RWPE2 (cell line): ENCODE data around the gene GOT1.

Experiments used
- ATAC-seq: fragments of 200-7000 bp; cut with Tn5 transposase; 3 replicates; pipeline ENCODE4 v1.9.1; 2021; ENCODE audit warnings: low read depth
- DNase-seq: peaks from one replicate; pipeline ENCODE4 v3.0.0-alpha.2; 2020; ENCODE audit warnings: low spot score
- H3K27ac ChIP-seq: fragments of 450-650 bp; 2 replicates; pipeline ENCODE4 v1.5.1; 2017; ENCODE audit warnings: mild to moderate bottlenecking; ENCODE audit not compliant: poor library complexity, severe bottlenecking
- H3K27me3 ChIP-seq: fragments of 250-450 bp; sonication (Bioruptor Pico); 2 replicates; pipeline ENCODE4 v1.5.1; 2021; ENCODE audit warnings: mild to moderate bottlenecking, moderate library complexity; ENCODE audit not compliant: insufficient read depth, poor library complexity, severe bottlenecking
- H3K36me3 ChIP-seq: fragments of 250-450 bp; sonication (Bioruptor Pico); 2 replicates; pipeline ENCODE4 v1.5.1; 2020; ENCODE audit warnings: low read depth, mild to moderate bottlenecking, moderate library complexity
- H3K4me1 ChIP-seq: fragments of 250-450 bp; sonication (Bioruptor Pico); 2 replicates; pipeline ENCODE4 v1.5.1; 2021; ENCODE audit warnings: mild to moderate bottlenecking, moderate library complexity; ENCODE audit not compliant: insufficient read depth, poor library complexity, severe bottlenecking
- H3K4me3 ChIP-seq: fragments of 250-450 bp; sonication (Bioruptor Pico); 2 replicates; pipeline ENCODE4 v1.5.1; 2021; ENCODE audit warnings: mild to moderate bottlenecking, moderate library complexity; ENCODE audit not compliant: severe bottlenecking
- H3K9me3 ChIP-seq: fragments of 250-450 bp; sonication (Bioruptor Pico); 2 replicates; pipeline ENCODE4 v1.5.1; 2021; ENCODE audit warnings: mild to moderate bottlenecking, moderate library complexity; ENCODE audit not compliant: severe bottlenecking
- TF ChIP-seq, protein P1 (sequence below): fragments of 450-650 bp; IDR thresholded peaks from one replicate; pipeline ENCODE4 v1.5.1; 2017; ENCODE audit warnings: mild to moderate bottlenecking, moderate library complexity; ENCODE audit not compliant: poor library complexity, severe bottlenecking

GOT1 gene

DNA sequence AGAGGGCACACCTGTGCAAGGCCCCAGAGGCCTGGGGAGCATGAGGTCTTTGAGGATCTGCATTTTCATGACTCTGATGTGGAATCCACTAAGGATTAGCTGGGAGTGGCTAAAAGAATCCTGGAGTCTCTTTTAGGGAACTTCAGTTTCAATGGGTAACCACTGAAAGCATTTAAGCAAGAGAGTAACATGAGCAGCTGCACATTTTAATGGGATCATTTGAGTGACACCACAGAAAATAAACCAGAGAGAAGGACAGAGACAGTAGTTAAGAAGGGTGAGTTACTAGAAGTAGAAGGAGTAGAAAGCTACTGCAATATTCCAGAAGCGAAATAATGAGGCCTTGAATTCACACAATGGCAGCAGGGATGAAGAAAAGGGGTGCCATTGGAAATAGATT is 5.2 kb downstream of the GOT1 start:
- TF ChIP-seq, protein P1, sequence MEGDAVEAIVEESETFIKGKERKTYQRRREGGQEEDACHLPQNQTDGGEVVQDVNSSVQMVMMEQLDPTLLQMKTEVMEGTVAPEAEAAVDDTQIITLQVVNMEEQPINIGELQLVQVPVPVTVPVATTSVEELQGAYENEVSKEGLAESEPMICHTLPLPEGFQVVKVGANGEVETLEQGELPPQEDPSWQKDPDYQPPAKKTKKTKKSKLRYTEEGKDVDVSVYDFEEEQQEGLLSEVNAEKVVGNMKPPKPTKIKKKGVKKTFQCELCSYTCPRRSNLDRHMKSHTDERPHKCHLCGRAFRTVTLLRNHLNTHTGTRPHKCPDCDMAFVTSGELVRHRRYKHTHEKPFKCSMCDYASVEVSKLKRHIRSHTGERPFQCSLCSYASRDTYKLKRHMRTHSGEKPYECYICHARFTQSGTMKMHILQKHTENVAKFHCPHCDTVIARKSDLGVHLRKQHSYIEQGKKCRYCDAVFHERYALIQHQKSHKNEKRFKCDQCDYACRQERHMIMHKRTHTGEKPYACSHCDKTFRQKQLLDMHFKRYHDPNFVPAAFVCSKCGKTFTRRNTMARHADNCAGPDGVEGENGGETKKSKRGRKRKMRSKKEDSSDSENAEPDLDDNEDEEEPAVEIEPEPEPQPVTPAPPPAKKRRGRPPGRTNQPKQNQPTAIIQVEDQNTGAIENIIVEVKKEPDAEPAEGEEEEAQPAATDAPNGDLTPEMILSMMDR, result no peak
- ATAC-seq, result no peak
- no peak overlapping the region for H3K4me3 ChIP-seq
- peaks cover 61% of the 10 kb centered on the region for H3K36me3 ChIP-seq
- no peaks in the 10 kb centered on the region for H3K27me3 ChIP-seq
- no peak overlapping the region for H3K27ac ChIP-seq
- H3K4me1 ChIP-seq, result no peaks in the 10 kb centered on the region
- no peak for DNase-seq
- H3K9me3 ChIP-seq, result no peaks in the 10 kb centered on the region

DNA sequence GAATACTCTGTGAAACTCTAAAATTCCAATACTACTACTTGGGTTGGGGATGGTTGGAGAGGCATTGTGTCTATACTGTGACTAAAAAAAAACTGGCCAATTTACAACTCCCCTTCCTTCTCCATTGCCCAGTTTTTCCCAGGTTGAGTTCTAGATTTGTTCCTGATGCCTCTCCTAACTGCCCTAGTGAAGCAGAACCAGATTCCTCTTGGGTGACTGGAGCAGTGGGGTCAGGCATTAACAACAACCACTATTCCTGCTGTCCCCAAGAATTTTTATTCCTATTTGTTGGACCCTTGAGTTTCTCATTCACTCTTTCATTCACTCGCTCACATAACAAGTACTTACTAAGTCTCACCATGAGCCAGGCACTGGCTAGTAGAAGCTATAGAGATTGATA is 5.8 kb downstream of the GOT1 start:
- Histone ChIP-seq H3K27me3 (no peaks in the 10 kb centered on the region), H3K9me3 (no peaks in the 10 kb centered on the region)
- ATAC-seq, result no peak

DNA sequence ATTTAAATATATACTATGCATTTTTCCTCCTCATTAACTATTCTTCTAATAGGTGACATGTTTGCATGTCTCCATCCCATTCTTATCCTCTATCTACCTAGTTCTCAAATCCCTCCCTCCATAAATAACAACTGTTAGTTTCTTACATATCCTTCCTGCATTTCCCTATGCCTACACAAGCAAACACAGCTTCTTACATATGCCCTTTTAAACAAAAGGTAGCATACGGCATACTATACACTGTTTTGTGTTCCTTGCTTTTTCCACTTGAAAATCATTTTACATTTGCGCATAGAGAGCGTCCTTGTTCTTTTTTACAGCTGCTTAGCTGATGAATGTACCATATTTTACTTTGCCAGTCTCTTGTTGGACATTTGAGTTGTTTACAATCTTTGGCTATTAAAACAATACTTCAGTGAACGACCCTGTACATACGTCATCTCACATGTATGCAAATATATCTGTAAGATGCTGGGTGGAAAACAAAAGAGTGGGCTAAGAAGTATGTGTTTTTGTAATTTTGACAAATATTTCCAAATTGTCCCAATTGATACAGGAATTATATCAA is 7.8 kb downstream of the GOT1 start:
- H3K4me3 ChIP-seq, result no peak overlapping the region
- H3K36me3 ChIP-seq, result peaks cover 79% of the 10 kb centered on the region
- H3K27me3 ChIP-seq, result no peaks in the 10 kb centered on the region
- TF ChIP-seq, protein P1, result no peak
- DNase-seq (no peak), ATAC-seq (no peak)
- H3K9me3 ChIP-seq, result no peaks in the 10 kb centered on the region
- no peak overlapping the region for H3K27ac ChIP-seq
- no peaks in the 10 kb centered on the region for H3K4me1 ChIP-seq

More for the DNA sequence above, 5.8 kb downstream of the GOT1 start:
- DNase-seq, result no peak
- no peak overlapping the region for H3K27ac ChIP-seq
- TF ChIP-seq, protein P1, result no peak
- no peaks in the 10 kb centered on the region for H3K4me1 ChIP-seq
- no peak overlapping the region for H3K4me3 ChIP-seq
- peaks cover 67% of the 10 kb centered on the region for H3K36me3 ChIP-seq

DNA sequence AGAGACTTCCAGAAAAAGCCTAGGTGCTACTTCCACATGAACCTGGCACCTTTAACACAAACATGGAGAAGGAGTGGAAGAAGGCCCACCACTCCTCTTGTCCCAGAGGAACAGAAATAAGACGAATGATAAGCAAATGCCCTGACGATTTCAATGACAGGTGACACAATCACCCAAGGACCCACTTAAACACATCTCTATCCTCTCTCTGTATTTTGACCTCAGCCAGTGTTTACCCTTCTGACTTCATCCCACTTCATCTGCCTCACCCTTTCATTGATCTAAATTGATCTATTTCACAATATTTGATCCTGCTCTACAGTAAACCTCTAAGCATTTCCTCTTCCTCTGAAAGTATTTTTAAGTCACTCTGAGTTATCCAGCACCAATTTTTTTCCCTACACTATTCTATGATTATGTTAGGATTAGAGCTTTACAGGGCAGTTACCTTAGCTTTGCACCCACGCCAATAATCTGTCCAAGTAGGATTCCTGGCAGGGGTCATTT is 9.1 kb downstream of the GOT1 start:
- Histone ChIP-seq H3K27ac (no peak overlapping the region), H3K4me3 (no peak overlapping the region), H3K9me3 (no peaks in the 10 kb centered on the region), H3K27me3 (no peaks in the 10 kb centered on the region), H3K4me1 (no peaks in the 10 kb centered on the region), H3K36me3 (peaks cover 92% of the 10 kb centered on the region)
- TF ChIP-seq, protein P1, result no peak
- no peak for DNase-seq
- no peak for ATAC-seq

DNA sequence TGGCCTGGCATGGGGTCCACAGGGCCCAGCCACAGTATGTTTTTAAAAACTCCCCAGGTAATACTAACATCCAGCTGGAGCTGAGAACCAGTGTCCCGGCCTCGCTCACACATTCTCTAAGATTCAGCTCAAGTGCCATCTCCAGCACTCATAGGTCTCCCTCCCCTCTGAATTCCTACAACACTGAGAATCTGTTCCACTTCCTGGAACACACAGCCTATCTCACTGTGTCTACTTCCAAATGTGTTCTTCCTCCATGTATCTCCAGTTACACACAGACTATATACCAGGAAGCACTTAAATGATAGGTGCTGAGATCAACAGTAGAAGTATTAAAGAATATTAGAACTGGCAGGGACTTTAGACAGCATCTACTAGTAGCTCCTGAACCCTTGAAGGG is 10.7 kb downstream of the GOT1 start:
- DNase-seq (no peak), ATAC-seq (no peak)
- H3K9me3 ChIP-seq, result no peaks in the 10 kb centered on the region
- peaks cover 78% of the 10 kb centered on the region for H3K36me3 ChIP-seq
- H3K27me3 ChIP-seq, result no peaks in the 10 kb centered on the region
- no peak overlapping the region for H3K4me3 ChIP-seq
- H3K27ac ChIP-seq, result no peak overlapping the region
- TF ChIP-seq, protein P1, result no peak
- no peaks in the 10 kb centered on the region for H3K4me1 ChIP-seq
